Natural killer cell (primary cell): ENCODE results near the gene GALNT7. TPM values are rescaled to one million over a fixed set of nuclear protein-coding genes. Genes with fewer than 3 reads are reported as not detected.

Experiments used
- ATAC-seq, 3 donors: fragments of 150-1000 bp in 2 of 3; fragments of 200-7000 bp in 1 of 3; cut with Tn5 transposase; 1 replicate in 1 of 3; 2 replicates in 2 of 3; pipeline ENCODE4 v1.10.0; 2021; ENCODE audit warnings: mild to moderate bottlenecking in 2 of 3, moderate library complexity in 2 of 3
- DNase-seq, 2 donors: peaks; one replicate each; pipeline versions ENCODE4 v3.0.0 to v3.0.0-alpha.2; 2013 to 2021; ENCODE audit warnings: mixed read lengths in 1 of 2
- H3K27ac ChIP-seq: one replicate; pipeline ENCODE4 v1.5.1; 2013; ENCODE audit warnings: mild to moderate bottlenecking, low read length
- H3K27me3 ChIP-seq: one replicate; pipeline ENCODE4 v1.6.1; 2013; ENCODE audit warnings: low read length; ENCODE audit not compliant: control insufficient read depth, insufficient read depth
- H3K36me3 ChIP-seq: one replicate; pipeline ENCODE4 v1.6.1; 2013; ENCODE audit warnings: low read length; ENCODE audit not compliant: control insufficient read depth, insufficient read depth
- H3K4me1 ChIP-seq: one replicate; pipeline ENCODE4 v1.6.1; 2013; ENCODE audit warnings: low read length; ENCODE audit not compliant: control insufficient read depth, insufficient read depth
- H3K4me3 ChIP-seq: one replicate; pipeline ENCODE4 v1.5.1; 2013; ENCODE audit warnings: low read length
- H3K9me3 ChIP-seq: one replicate; pipeline ENCODE4 v1.6.1; 2013; ENCODE audit warnings: low read length; ENCODE audit not compliant: control insufficient read depth, insufficient read depth
- H3K27ac Mint-ChIP-seq, 2 donors: one replicate each; pipeline ENCODE4 v1.8.0; 2022; ENCODE audit warnings: mild to moderate bottlenecking in 2 of 2, mixed read lengths in 2 of 2, moderate library complexity in 1 of 2
- H3K27me3 Mint-ChIP-seq, 2 donors: one replicate each; pipeline ENCODE4 v1.8.0; 2022; ENCODE audit warnings: low read depth in 2 of 2, mixed read lengths in 2 of 2
- H3K36me3 Mint-ChIP-seq: one replicate; pipeline ENCODE4 v1.8.0; 2022; ENCODE audit warnings: mixed read lengths
- H3K4me1 Mint-ChIP-seq, 2 donors: one replicate each; pipeline ENCODE4 v1.8.0; 2022; ENCODE audit warnings: mixed read lengths in 2 of 2
- H3K4me3 Mint-ChIP-seq: one replicate; pipeline ENCODE4 v1.8.0; 2022; ENCODE audit warnings: mild to moderate bottlenecking, moderate library complexity, mixed read lengths
- H3K9me3 Mint-ChIP-seq, 2 donors: one replicate each; pipeline ENCODE4 v1.8.0; 2022; ENCODE audit warnings: mixed read lengths in 2 of 2
- CTCF ChIP-seq: fragments of 200-600 bp; IDR thresholded peaks from one replicate; pipeline ENCODE4 v1.8.0; 2022; ENCODE audit warnings: antibody characterized with exemption
- WGBS: methylation state at CpG from one replicate; pipeline ENCODE4 v1.1.7; 2013; ENCODE audit warnings: missing lambda C conversion rate; ENCODE audit not compliant: insufficient coverage; 5-methylcytosine and 5-hydroxymethylcytosine counted together
- intact Hi-C: fragments of 100-400 bp; cut with micrococcal nuclease; formaldehyde crosslinking; loops from one replicate; pipeline ENCODE4 v1.14.2; 2022
- total RNA-seq, 4 donors: library from RNA; stranded (reverse); fragments of 120-200 nt in 1 of 4; gene quantifications; one replicate each; pipeline versions ENCODE4 v1.2.3 to v1.2.4, GENCODE V29; 2013 to 2022

The GALNT7 gene
- total RNA-seq, 3 donors from 2014 or later (not counting 1 experiment from before 2014, with no cell fraction given), result 10.9 to 20.8 (median 15.6) TPM

- Histone ChIP-seq H3K9me3 (no peaks in the 10 kb centered on the region), H3K27ac (peak overlapping the region; percentile 36), H3K4me1 (peaks cover 16% of the 10 kb centered on the region), H3K36me3 (no peaks in the 10 kb centered on the region), H3K27me3 (no peaks in the 10 kb centered on the region), H3K4me3 (peak overlapping the region; percentile 62)
- H3K4me1 Mint-ChIP-seq, result peaks cover 40 to 44% of the 10 kb centered on the region in 2 donors
- H3K9me3 Mint-ChIP-seq, result no peaks in the 10 kb centered on the region
- WGBS, result 2% methylated on average over 19 of the region's 19 CpGs
- peak overlapping the region; percentile 99 for H3K4me3 Mint-ChIP-seq
- intact Hi-C loops, result loop anchor here (5.0 kb wide), 1 partner anchor 164 kb away; the partner anchor contains the start of gene HMGB2
- no peaks in the 10 kb centered on the region for H3K36me3 Mint-ChIP-seq
- ATAC-seq, result no peak
- no peaks in the 10 kb centered on the region for H3K27me3 Mint-ChIP-seq
- H3K27ac Mint-ChIP-seq, result peak overlapping the region; percentile 80 to 93
- peak; percentile 18 to 54 for DNase-seq
- TF ChIP-seq CTCF, result no peak
These were observed 734 bp upstream of the GALNT7 start for GRCh38 chr4:173167758-173168395.

GRCh38 chr4:173169178-173169427, 492 bp downstream of the GALNT7 start:
- ATAC-seq, result no peak
- Histone ChIP-seq H3K4me3 (peak overlapping the region; percentile 51), H3K9me3 (no peaks in the 10 kb centered on the region), H3K36me3 (no peaks in the 10 kb centered on the region), H3K4me1 (peaks cover 16% of the 10 kb centered on the region), H3K27me3 (no peaks in the 10 kb centered on the region), H3K27ac (peak overlapping the region; percentile 49)
- intact Hi-C loops, result loop anchor here (1.0 to 5.0 kb wide), 2 partner anchors 163 to 200 kb away; partner anchors contain the start of gene HMGB2
- no peak for TF ChIP-seq CTCF
- no peak overlapping the region for H3K27ac Mint-ChIP-seq
- no peaks in the 10 kb centered on the region for H3K9me3 Mint-ChIP-seq
- peaks cover 42 to 52% of the 10 kb centered on the region in 2 donors for H3K4me1 Mint-ChIP-seq
- no peaks in the 10 kb centered on the region for H3K27me3 Mint-ChIP-seq
- H3K36me3 Mint-ChIP-seq, result no peaks in the 10 kb centered on the region
- no peak overlapping the region for H3K4me3 Mint-ChIP-seq
- under 1% methylated on average over 41 of the region's 41 CpGs for WGBS
- DNase-seq, result no peak

- no peak for TF ChIP-seq CTCF
- Histone ChIP-seq H3K27ac (peak overlapping the region; percentile 64), H3K4me3 (peak overlapping the region; percentile 51), H3K4me1 (peaks cover 16% of the 10 kb centered on the region), H3K9me3 (no peaks in the 10 kb centered on the region), H3K27me3 (no peaks in the 10 kb centered on the region), H3K36me3 (no peaks in the 10 kb centered on the region)
- Mint-ChIP-seq H3K27me3 (no peaks in the 10 kb centered on the region), H3K4me1 (peaks cover 42 to 54% of the 10 kb centered on the region in 2 donors), H3K4me3 (peak overlapping the region; percentile 92), H3K36me3 (no peaks in the 10 kb centered on the region), H3K27ac (peak overlapping the region; percentile 81 to 83), H3K9me3 (no peaks in the 10 kb centered on the region)
- peak; percentile 55 to 77 for DNase-seq
- intact Hi-C loops, result loop anchor here (1.0 to 5.0 kb wide), 2 partner anchors 163 to 200 kb away; partner anchors contain the start of gene HMGB2
- ATAC-seq, result peak; percentile 63 to 82 (median 70)
- WGBS, result under 1% methylated on average over 92 of the region's 92 CpGs
These were observed 994 bp downstream of the GALNT7 start for GRCh38 chr4:173169428-173170181.
